Sigmoid colon (tissue), 7 donors: Measurements from ENCODE around the gene RER1. TPM values are rescaled to one million over a fixed set of nuclear protein-coding genes. Genes with fewer than 3 reads are reported as not detected.

Experiments used
- DNase-seq: peaks from one replicate; pipeline ENCODE4 v3.0.0-alpha.2; 2019
- H3K27ac ChIP-seq, 4 donors: fragments of 200-600 bp; sonication (generic); one replicate each; pipeline ENCODE4 v1.5.1; 2016 to 2019; ENCODE audit warnings: mild to moderate bottlenecking in 1 of 4
- H3K27me3 ChIP-seq, 3 donors: fragments of 200-600 bp; sonication (generic); one replicate each; pipeline ENCODE4 v1.5.1; 2019; ENCODE audit warnings: mild to moderate bottlenecking in 1 of 3
- H3K36me3 ChIP-seq, 4 donors: fragments of 200-600 bp; sonication (generic); one replicate each; pipeline ENCODE4 v1.5.1; 2016 to 2019
- H3K4me1 ChIP-seq, 4 donors: fragments of 200-600 bp; sonication (generic); one replicate each; pipeline ENCODE4 v1.5.1; 2017 to 2019
- H3K4me3 ChIP-seq, 4 donors: fragments of 200-600 bp; sonication (generic); one replicate each; pipeline ENCODE4 v1.5.1; 2017 to 2019; ENCODE audit warnings: mild to moderate bottlenecking in 2 of 4, moderate library complexity in 1 of 4
- H3K9me3 ChIP-seq, 4 donors: fragments of 200-600 bp in 3 of 4; sonication (generic) in 3 of 4; one replicate each; pipeline versions ENCODE4 v1.5.1 to v1.6.1; 2013 to 2019
- CTCF ChIP-seq, 4 experiments: fragments of 450-650 bp in 3 of 4; fragments of 200-600 bp in 1 of 4; IDR thresholded peaks; one replicate each; pipeline ENCODE4 v1.5.1; 2016 to 2019; ENCODE audit warnings: antibody characterized with exemption in 4 of 4, mild to moderate bottlenecking in 3 of 4, moderate library complexity in 2 of 4
- EP300 ChIP-seq, 4 donors: sonication (generic); formaldehyde crosslinking; IDR thresholded peaks; one replicate each; pipeline ENCODE4 v1.6.1; 2017; ENCODE audit warnings: antibody characterized with exemption in 4 of 4
- POLR2A ChIP-seq, 2 donors: fragments of 450-650 bp; IDR thresholded peaks; one replicate each; pipeline ENCODE4 v1.6.1; 2016; ENCODE audit warnings: antibody characterized with exemption in 2 of 2, mild to moderate bottlenecking in 2 of 2, moderate library complexity in 2 of 2
- POLR2AphosphoS5 ChIP-seq, 4 donors: sonication (generic); formaldehyde crosslinking; IDR thresholded peaks; one replicate each; pipeline ENCODE4 v1.6.1; 2017; ENCODE audit warnings: antibody characterized with exemption in 4 of 4
- WGBS, 2 donors: extraction: QIAGEN DNeasy Blood & Tissue Kit; methylation state at CpG; one replicate each; pipeline ENCODE4 v1.1.7; 2013; 5-methylcytosine and 5-hydroxymethylcytosine counted together
- intact Hi-C: fragments of 100-400 bp; cut with DNase I; formaldehyde crosslinking; loops from one replicate; pipeline ENCODE4 v1.15.1; 2023
- polyA plus RNA-seq, 3 donors: library from polyadenylated mRNA; stranded (reverse); fragments of 200-250 nt; gene quantifications; one replicate each; pipeline ENCODE4 v1.2.3, GENCODE V29; 2013
- total RNA-seq, 4 donors: library from RNA; depleted of rRNA; stranded (reverse); fragments of >200 nt; gene quantifications; one replicate each; pipeline ENCODE4 v1.1.0, GENCODE V29; 2016
- donor health status: healthy with polysubstance abuse.
- donor health status: Bipolar disorder and iron deficiency.
- donor health status: healthy.

The RER1 gene
- total and polyA plus RNA-seq, 7 donors = 40.8 to 113 (median 51.7) TPM

GRCh38 chr1:2350911-2351655, 40.6 kb upstream of the RER1 start:
- Histone ChIP-seq H3K4me3 (no peak overlapping the region), H3K9me3 (no peaks in the 10 kb centered on the region), H3K27me3 (no peaks in the 10 kb centered on the region), H3K27ac (no peak overlapping the region), H3K36me3 (no peaks in the 10 kb centered on the region), H3K4me1 (peaks cover 0 to 23% (median 15%) of the 10 kb centered on the region in 4 donors)
- intact Hi-C loops = no loop called here
- WGBS, 2 donors = 87 to 90% methylated on average over 31 of the region's 31 CpGs
- TF ChIP-seq CTCF (IDR thresholded peaks at IDR 0.05) = no peak
- no peak for TF ChIP-seq POLR2A (IDR thresholded peaks at IDR 0.05)
- no peak for TF ChIP-seq POLR2AphosphoS5 (IDR thresholded peaks at IDR 0.05)
- no peak for TF ChIP-seq EP300 (IDR thresholded peaks at IDR 0.05)
- DNase-seq = peak; percentile 35

GRCh38 chr1:2351723-2352122, 39.9 kb upstream of the RER1 start:
- DNase-seq = no peak
- TF ChIP-seq POLR2AphosphoS5 (IDR thresholded peaks at IDR 0.05) = no peak
- no peak for TF ChIP-seq POLR2A (IDR thresholded peaks at IDR 0.05)
- no peak for TF ChIP-seq EP300 (IDR thresholded peaks at IDR 0.05)
- no peak for TF ChIP-seq CTCF (IDR thresholded peaks at IDR 0.05)
- Histone ChIP-seq H3K36me3 (no peaks in the 10 kb centered on the region), H3K27me3 (no peaks in the 10 kb centered on the region), H3K27ac (no peak overlapping the region), H3K4me3 (no peak overlapping the region), H3K9me3 (no peaks in the 10 kb centered on the region), H3K4me1 (peaks cover 0 to 23% (median 15%) of the 10 kb centered on the region in 4 donors)
- intact Hi-C loops = no loop called here
- WGBS, 2 donors = 92 to 93% methylated on average over 8 of the region's 8 CpGs

GRCh38 chr1:2352341-2352896, 39.2 kb upstream of the RER1 start:
- H3K27me3 ChIP-seq = no peaks in the 10 kb centered on the region
- intact Hi-C loops = no loop called here
- H3K36me3 ChIP-seq = no peaks in the 10 kb centered on the region
- peak; percentile 50 for DNase-seq
- peaks cover 0 to 23% (median 15%) of the 10 kb centered on the region in 4 donors for H3K4me1 ChIP-seq
- H3K9me3 ChIP-seq = no peaks in the 10 kb centered on the region
- 83 to 95% methylated on average over 11 of the region's 11 CpGs for WGBS, 2 donors
- TF ChIP-seq CTCF (IDR thresholded peaks at IDR 0.05) = no peak
- no peak for TF ChIP-seq POLR2AphosphoS5 (IDR thresholded peaks at IDR 0.05)
- TF ChIP-seq EP300 (IDR thresholded peaks at IDR 0.05) = no peak
- no peak for TF ChIP-seq POLR2A (IDR thresholded peaks at IDR 0.05)
- no peak overlapping the region for H3K4me3 ChIP-seq
- peak overlapping the region in 1 of 4 donors; percentile 55 for H3K27ac ChIP-seq

- 55 to 79% methylated on average over 21 of the region's 21 CpGs for WGBS, 2 donors
- TF ChIP-seq EP300 (IDR thresholded peaks at IDR 0.05) = no peak
- TF ChIP-seq CTCF (IDR thresholded peaks at IDR 0.05) = no peak
- TF ChIP-seq POLR2AphosphoS5 (IDR thresholded peaks at IDR 0.05) = no peak
- TF ChIP-seq POLR2A (IDR thresholded peaks at IDR 0.05) = no peak
- Histone ChIP-seq H3K27ac (peak overlapping the region in 3 of 4 donors; percentile 18 to 55 (median 29)), H3K4me1 (peaks cover 0 to 23% (median 15%) of the 10 kb centered on the region in 4 donors), H3K9me3 (no peaks in the 10 kb centered on the region), H3K27me3 (no peaks in the 10 kb centered on the region), H3K36me3 (no peaks in the 10 kb centered on the region), H3K4me3 (no peak overlapping the region)
- peak; percentile 62 for DNase-seq
- intact Hi-C loops = no loop called here
These were observed 38.6 kb upstream of the RER1 start for GRCh38 chr1:2352897-2353550.
